Stimulated activated CD4-positive, alpha-beta T cell treated with anti-CD3 and anti-CD28 coated beads, Interleukin-12 subunit alpha, Interleukin-12 subunit beta, amount 100 ng/mL, for 4 hours (primary cell): ENCODE results near the gene PRDX4.
"Not testable (repeated sequence)": the region's sequence is repeated elsewhere in the genome, so short reads cannot be mapped to it uniquely, and the experiment has no call there.

Source experiments
- DNase-seq: peaks from one replicate; pipeline ENCODE4 v3.0.0-alpha.2; 2020

PRDX4 gene

GRCh38 chrX:23667239-23668177 lies at the start of gene PRDX4:
Gene PRDX4, plus strand, starts transcription at chrX:23667493. Its CDS starts 78 bp downstream, at chrX:23667571.
- peak; percentile 74 for DNase-seq

GRCh38 chrX:23621621-23622265 lies 45.5 kb upstream of the PRDX4 start:
- DNase-seq, result no peak

GRCh38 chrX:23623797-23624196 lies 43.5 kb upstream of the PRDX4 start:
- no peak for DNase-seq

GRCh38 chrX:23626651-23627050 lies 40.6 kb upstream of the PRDX4 start:
- DNase-seq, result no peak

- DNase-seq, result no peak
Measured at GRCh38 chrX:23628131-23628530, 39.2 kb upstream of the PRDX4 start.

- no peak for DNase-seq
Measured at GRCh38 chrX:23631136-23631535, 36.2 kb upstream of the PRDX4 start.

- DNase-seq, result no peak
Measured at GRCh38 chrX:23633834-23634580, 33.3 kb upstream of the PRDX4 start.

- no peak for DNase-seq
Measured at GRCh38 chrX:23637187-23637586, 30.1 kb upstream of the PRDX4 start.

GRCh38 chrX:23643020-23643419 lies 24.3 kb upstream of the PRDX4 start:
- no peak for DNase-seq

GRCh38 chrX:23644744-23645143 lies 22.5 kb upstream of the PRDX4 start:
- DNase-seq, result no peak

- no peak for DNase-seq
Measured at GRCh38 chrX:23656091-23656490, 11.2 kb upstream of the PRDX4 start.

- DNase-seq, result no peak
Measured at GRCh38 chrX:23656684-23657083, 10.6 kb upstream of the PRDX4 start.

- no peak for DNase-seq
Measured at GRCh38 chrX:23659339-23659738, 8.0 kb upstream of the PRDX4 start.

GRCh38 chrX:23660083-23660765 lies 7.1 kb upstream of the PRDX4 start:
- DNase-seq, result not testable (repeated sequence)

- DNase-seq, result no peak
Measured at GRCh38 chrX:23660766-23661132, 6.5 kb upstream of the PRDX4 start.

GRCh38 chrX:23661671-23662070 lies 5.6 kb upstream of the PRDX4 start:
- no peak for DNase-seq

GRCh38 chrX:23662187-23662586 lies 5.1 kb upstream of the PRDX4 start:
- DNase-seq, result no peak

- no peak for DNase-seq
Measured at GRCh38 chrX:23662853-23663252, 4.4 kb upstream of the PRDX4 start.

GRCh38 chrX:23664496-23664895 lies 2.8 kb upstream of the PRDX4 start:
- no peak for DNase-seq

- no peak for DNase-seq
Measured at GRCh38 chrX:23666282-23666681, 1.0 kb upstream of the PRDX4 start.

GRCh38 chrX:23668335-23668734 lies 1.0 kb downstream of the PRDX4 start:
- no peak for DNase-seq

GRCh38 chrX:23670528-23670927 lies 3.2 kb downstream of the PRDX4 start:
- DNase-seq, result no peak

GRCh38 chrX:23673108-23673507 lies 5.8 kb downstream of the PRDX4 start:
- no peak for DNase-seq
